ENCODE results near the gene ATP6V1F.
A peak's percentile ranks its signal among the peaks of the same experiment; 100 is the strongest.

ATP6V1F gene

DNA sequence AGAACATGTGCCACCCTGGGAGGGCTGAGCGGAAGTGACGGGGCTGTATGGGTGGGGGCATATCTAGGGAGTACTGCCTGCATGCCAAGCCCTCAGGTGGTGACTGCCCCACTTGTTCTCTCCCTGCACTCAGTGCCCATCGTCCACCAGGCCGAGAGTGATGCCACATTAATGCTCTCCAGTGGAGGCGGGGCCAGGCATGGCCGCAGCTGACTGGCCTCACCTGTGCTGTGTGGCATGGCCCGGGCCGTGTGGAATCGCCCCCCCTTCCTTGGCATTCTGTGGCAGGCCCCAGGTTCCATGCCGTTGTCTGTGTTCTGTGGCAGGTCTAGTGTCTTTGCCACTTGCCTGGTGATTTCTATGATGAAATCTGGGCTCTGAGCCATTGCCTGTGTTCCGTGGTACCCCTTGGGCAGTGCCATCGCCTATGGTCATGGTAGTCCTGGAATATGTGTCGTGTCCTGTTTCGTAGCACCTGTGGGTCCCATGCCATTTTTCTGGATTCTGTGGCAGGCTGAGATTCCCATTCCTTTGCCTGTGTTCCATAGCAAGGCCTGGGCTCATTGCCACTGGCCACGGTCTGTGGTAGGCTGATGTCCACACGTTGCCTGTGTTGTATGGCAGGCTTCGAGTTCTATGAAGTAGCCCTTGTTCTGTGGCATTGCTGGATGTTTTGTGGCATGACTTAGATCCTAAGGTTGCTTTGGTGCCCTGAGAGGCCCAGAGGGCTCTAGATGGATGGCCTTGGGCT is 23.5 kb upstream of the ATP6V1F start:
- ChIA-PET CTCF (interaction anchor here (1.3 to 5.3 kb wide), 3 partner anchors 7 to 253 kb away, joined by 3 to 38 read pairs (median 5); no protein-coding TSS in a partner anchor), POLR2A (no interaction called here)
- no peak for TF ChIP-seq CTCF (IDR thresholded peaks at IDR 0.05; ENCODE audit: control extremely low read depth, extremely low read depth, low read depth, missing control alignments)
- no peak for DNase-seq (ENCODE audit: extremely low spot score)

GRCh38 chr7:128839751-128840177 is 22.9 kb upstream of the ATP6V1F start:
- ChIA-PET CTCF (interaction anchor here (1.3 to 5.3 kb wide), 6 partner anchors 7 to 252 kb away, joined by 3 to 38 read pairs (median 4); partner anchors contain the start of gene ATP6V1F), POLR2A (no interaction called here)
- DNase-seq (ENCODE audit: extremely low spot score) = no peak
- no peak for TF ChIP-seq CTCF (IDR thresholded peaks at IDR 0.05; ENCODE audit: control extremely low read depth, extremely low read depth, low read depth, missing control alignments)

DNA sequence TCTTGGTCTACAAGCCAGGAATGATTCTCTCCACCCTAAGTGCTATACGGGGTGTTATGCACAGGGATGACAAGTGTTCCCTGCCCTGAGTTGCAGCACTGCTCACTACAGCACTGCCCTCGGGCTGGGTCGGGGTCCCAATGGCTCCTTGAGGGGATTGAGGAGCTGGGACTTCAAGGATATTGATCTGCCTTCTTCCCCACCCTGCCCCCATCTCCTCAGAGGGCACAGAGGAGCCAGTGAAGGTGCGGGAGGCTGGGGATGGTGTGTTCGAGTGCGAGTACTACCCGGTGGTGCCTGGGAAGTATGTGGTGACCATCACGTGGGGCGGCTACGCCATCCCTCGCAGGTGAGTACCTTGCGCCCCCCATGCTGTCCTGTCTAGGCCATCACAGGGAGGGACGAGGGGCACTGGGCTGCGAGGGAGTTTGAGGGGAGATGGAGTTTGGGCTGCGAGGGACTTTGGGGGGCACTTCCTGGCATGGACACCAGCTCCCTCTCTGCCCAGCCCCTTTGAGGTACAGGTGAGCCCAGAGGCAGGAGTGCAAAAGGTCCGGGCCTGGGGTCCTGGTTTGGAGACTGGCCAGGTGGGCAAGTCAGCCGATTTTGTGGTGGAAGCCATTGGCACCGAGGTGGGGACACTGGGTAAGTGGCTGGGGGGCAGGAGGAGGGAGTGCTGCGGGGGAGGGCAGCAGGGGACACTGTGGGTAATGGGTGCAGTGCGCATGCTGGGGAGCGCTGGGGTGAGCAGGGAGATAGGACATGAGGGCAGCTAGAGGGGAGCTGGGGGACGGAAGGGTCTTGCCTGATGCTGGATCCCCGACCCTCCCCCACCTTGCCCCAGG is 22.1 kb upstream of the ATP6V1F start:
- POLR2A ChIA-PET = no interaction called here
- no peak for DNase-seq (ENCODE audit: extremely low spot score)
- CTCF ChIA-PET = interaction anchor here (1.0 to 5.3 kb wide), 12 partner anchors 8 to 251 kb away, joined by 3 to 38 read pairs (median 4); partner anchors contain the start of gene ATP6V1F
- no peak for TF ChIP-seq CTCF (IDR thresholded peaks at IDR 0.05; ENCODE audit: control extremely low read depth, extremely low read depth, low read depth, missing control alignments)

DNA sequence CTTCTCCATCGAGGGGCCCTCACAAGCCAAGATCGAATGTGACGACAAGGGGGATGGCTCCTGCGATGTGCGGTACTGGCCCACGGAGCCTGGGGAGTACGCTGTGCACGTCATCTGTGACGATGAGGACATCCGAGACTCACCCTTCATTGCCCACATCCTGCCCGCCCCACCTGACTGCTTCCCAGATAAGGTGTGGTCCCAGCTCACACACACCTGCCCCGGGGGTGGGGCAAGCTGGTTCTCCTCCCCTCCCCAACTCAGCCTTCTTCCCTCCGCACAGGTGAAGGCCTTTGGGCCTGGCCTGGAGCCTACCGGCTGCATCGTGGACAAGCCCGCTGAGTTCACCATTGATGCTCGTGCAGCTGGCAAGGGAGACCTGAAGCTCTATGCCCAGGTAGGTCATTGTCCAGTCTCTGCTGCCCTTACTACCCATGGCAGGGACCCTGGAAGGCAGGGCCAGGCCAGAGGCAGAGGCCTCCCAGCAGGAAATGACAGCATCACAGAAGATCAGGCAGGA is 21.4 kb upstream of the ATP6V1F start:
- TF ChIP-seq CTCF (IDR thresholded peaks at IDR 0.05; ENCODE audit: control extremely low read depth, extremely low read depth, low read depth, missing control alignments) = no peak
- POLR2A ChIA-PET = no interaction called here
- CTCF ChIA-PET = interaction anchor here (1.0 to 5.3 kb wide), 11 partner anchors 8 to 368 kb away, joined by 3 to 38 read pairs (median 4); partner anchors contain the start of gene ATP6V1F
- DNase-seq (ENCODE audit: extremely low spot score) = no peak

- DNase-seq (ENCODE audit: extremely low spot score) = peak; percentile 88
- POLR2A ChIA-PET = no interaction called here
- CTCF ChIA-PET = interaction anchor here (0.7 to 5.3 kb wide), 16 partner anchors 8 to 367 kb away, joined by 3 to 38 read pairs (median 4); partner anchors contain the start of genes ATP6V1F and IRF5
- TF ChIP-seq CTCF (IDR thresholded peaks at IDR 0.05; ENCODE audit: control extremely low read depth, extremely low read depth, low read depth, missing control alignments) = peak; percentile 69
These were observed 20.6 kb upstream of the ATP6V1F start for GRCh38 chr7:128841921-128842673.

All from GM10248 (cell line).